Esophagus muscularis mucosa (tissue), 3 donors: ENCODE data around the gene TAS1R3.

Experiments
- CTCF ChIP-seq, 3 experiments: fragments of 200-600 bp in 2 of 3; fragments of 450-650 bp in 1 of 3; sonication (generic) in 2 of 3; IDR thresholded peaks; one replicate each; pipeline ENCODE4 v1.5.1; 2017 to 2019; ENCODE audit warnings: antibody characterized with exemption in 3 of 3, mild to moderate bottlenecking in 2 of 3, moderate library complexity in 1 of 3
- POLR2A ChIP-seq: fragments of 450-650 bp; IDR thresholded peaks from one replicate; pipeline ENCODE4 v1.6.1; 2017; ENCODE audit warnings: antibody characterized with exemption, moderate library complexity, mild to moderate bottlenecking, low read depth
- POLR2AphosphoS5 ChIP-seq, 2 donors: sonication (generic); formaldehyde crosslinking; IDR thresholded peaks; one replicate each; pipeline ENCODE4 v1.6.1; 2017; ENCODE audit warnings: antibody characterized with exemption in 2 of 2

GRCh38 chr1:1359308-1359663, 28.2 kb downstream of the TAS1R3 start:
- no peak for TF ChIP-seq CTCF (IDR thresholded peaks at IDR 0.05)
- TF ChIP-seq POLR2AphosphoS5 (IDR thresholded peaks at IDR 0.05) = no peak
- TF ChIP-seq POLR2A = no peak
